HG03354 (cell line): ENCODE results near the gene CENPP.

Source experiments
- ATAC-seq: cut with Tn5 transposase; IDR thresholded peaks from one replicate; pipeline ENCODE4 v1.9.1; 2021; ENCODE audit warnings: mild to moderate bottlenecking; ENCODE audit not compliant: unreplicated experiment, poor library complexity, severe bottlenecking

The CENPP gene

GRCh38 chr9:92522983-92523970 lies 197.5 kb downstream of the CENPP start:
- no peak for ATAC-seq

- ATAC-seq, result no peak
Observed at GRCh38 chr9:92524881-92525280, 199.1 kb downstream of the CENPP start.

GRCh38 chr9:92525306-92525705 lies 199.6 kb downstream of the CENPP start:
- no peak for ATAC-seq

- no peak for ATAC-seq
Observed at GRCh38 chr9:92527291-92527828, 201.6 kb downstream of the CENPP start.

GRCh38 chr9:92527832-92528521 lies 202.2 kb downstream of the CENPP start:
- no peak for ATAC-seq

GRCh38 chr9:92528522-92528849 lies 202.7 kb downstream of the CENPP start:
- no peak for ATAC-seq

- no peak for ATAC-seq
Observed at GRCh38 chr9:92529124-92529523, 203.4 kb downstream of the CENPP start.

GRCh38 chr9:92530893-92531292 lies 205.1 kb downstream of the CENPP start:
- no peak for ATAC-seq

- ATAC-seq, result no peak
Observed at GRCh38 chr9:92534204-92534603, 208.5 kb downstream of the CENPP start.

- ATAC-seq, result no peak
Observed at GRCh38 chr9:92534674-92535073, 208.9 kb downstream of the CENPP start.

- ATAC-seq, result no peak
Observed at GRCh38 chr9:92535940-92536850, 210.4 kb downstream of the CENPP start, which contains the start of gene ECM2. Gene ECM2, minus strand, starts transcription at chr9:92535990. Its CDS starts 13,124 bp downstream, at chr9:92522866.

- ATAC-seq, result no peak
Observed at GRCh38 chr9:92538541-92538940, 212.8 kb downstream of the CENPP start.

- ATAC-seq, result no peak
Observed at GRCh38 chr9:92543972-92544371, 218.2 kb downstream of the CENPP start.

GRCh38 chr9:92545002-92545510 lies 219.3 kb downstream of the CENPP start:
- ATAC-seq, result no peak

GRCh38 chr9:92547356-92547755 lies 221.6 kb downstream of the CENPP start:
- ATAC-seq, result no peak

- ATAC-seq, result no peak
Observed at GRCh38 chr9:92550765-92551164, 225.0 kb downstream of the CENPP start.

GRCh38 chr9:92558612-92559374 lies 233.0 kb downstream of the CENPP start:
- no peak for ATAC-seq

- no peak for ATAC-seq
Observed at GRCh38 chr9:92561374-92562330, 235.9 kb downstream of the CENPP start.
